Kidney (tissue), 14 donors: Measurements from ENCODE around the gene PHACTR3. TPM values are rescaled to one million over a fixed set of nuclear protein-coding genes. Genes with fewer than 3 reads are reported as not detected.

Source experiments
- DNase-seq, 5 donors: peaks; one replicate each; pipeline ENCODE4 v3.0.0-alpha.2; 2013 to 2020
- FAIRE-seq: peaks from 2 replicates; lab custom pipeline; 2012; peaks lifted over from hg19 to GRCh38; lab: Jason Lieb, UNC
- H3K27ac ChIP-seq, 2 donors: one replicate each; pipeline ENCODE4 v1.7.0; 2013; ENCODE audit warnings: low read depth in 2 of 2, low read length in 2 of 2, inconsistent platforms in 1 of 2
- H3K27me3 ChIP-seq: one replicate; pipeline ENCODE4 v1.7.1; 2013; ENCODE audit warnings: low read length, inconsistent platforms; ENCODE audit not compliant: control insufficient read depth, insufficient read depth
- H3K36me3 ChIP-seq, 3 donors: one replicate each; pipeline versions ENCODE4 v1.7.0 to v1.7.1; 2013; ENCODE audit warnings: low read length in 3 of 3, control low read depth in 1 of 3, inconsistent platforms in 1 of 3; ENCODE audit not compliant: insufficient read depth in 3 of 3, control insufficient read depth in 2 of 3
- H3K4me1 ChIP-seq, 3 donors: one replicate each; pipeline versions ENCODE4 v1.7.0 to v1.7.1; 2013; ENCODE audit warnings: low read length in 3 of 3, inconsistent platforms in 1 of 3, low read depth in 1 of 3; ENCODE audit not compliant: control insufficient read depth in 2 of 3, insufficient read depth in 2 of 3
- H3K4me3 ChIP-seq, 3 donors: one replicate each; pipeline versions ENCODE4 v1.7.0 to v1.8.1; 2013; ENCODE audit warnings: low read length in 3 of 3, control low read depth in 1 of 3, inconsistent platforms in 1 of 3
- H3K9ac ChIP-seq, 3 donors: one replicate each; pipeline versions ENCODE4 v1.7.0 to v1.7.1; 2013; ENCODE audit warnings: low read length in 3 of 3, control low read depth in 1 of 3, inconsistent platforms in 1 of 3
- H3K9me3 ChIP-seq, 3 donors: one replicate each; pipeline versions ENCODE4 v1.7.0 to v1.7.1; 2013; ENCODE audit warnings: low read length in 3 of 3, control low read depth in 1 of 3, inconsistent platforms in 1 of 3; ENCODE audit not compliant: control insufficient read depth in 2 of 3, insufficient read depth in 1 of 3
- intact Hi-C: fragments of 100-400 bp; cut with DNase I; formaldehyde crosslinking; loops from one replicate; pipeline ENCODE4 v1.11.1; 2022
- polyA plus RNA-seq: library from polyadenylated mRNA; stranded (reverse); fragments of 350-450 nt; fragmentation: Illumina TruSeq; extraction: RNeasy Lipid Tissue Mini Kit (QIAGEN cat#74804); gene quantifications from one replicate; pipeline ENCODE4 v1.2.3, GENCODE V29; 2014; ENCODE audit warnings: low read depth, low replicate concordance; ENCODE audit not compliant: insufficient read depth
- total RNA-seq: library from RNA; stranded (reverse); fragmentation: NEBNext Ultra II Directional; extraction: Animal tissue kit (Norgen Biotek cat#: 25700); gene quantifications from one replicate; pipeline ENCODE4 v1.2.1, GENCODE V29; 2021
- TF ChIP-seq, protein P1 (sequence below): IDR thresholded peaks from 3 replicates; pipeline ENCODE4 v1.5.1; 2012; ENCODE audit warnings: mild to moderate bottlenecking, moderate library complexity, borderline replicate concordance; ENCODE audit not compliant: insufficient read depth; ENCODE audit errors: extremely low read depth
- donor health status: control.
- donor health status: control.
- donor health status: control.
- donor health status: control.
- donor health status: control.
- donor health status: DM: yes; HTN: yes; CAD: no.
- donor health status: Normal renal cell carcinoma (clear cell type).

The PHACTR3 gene
- total and polyA plus RNA-seq, 2 donors from 2014 or later = 1.7 to 12.3 TPM

DNA sequence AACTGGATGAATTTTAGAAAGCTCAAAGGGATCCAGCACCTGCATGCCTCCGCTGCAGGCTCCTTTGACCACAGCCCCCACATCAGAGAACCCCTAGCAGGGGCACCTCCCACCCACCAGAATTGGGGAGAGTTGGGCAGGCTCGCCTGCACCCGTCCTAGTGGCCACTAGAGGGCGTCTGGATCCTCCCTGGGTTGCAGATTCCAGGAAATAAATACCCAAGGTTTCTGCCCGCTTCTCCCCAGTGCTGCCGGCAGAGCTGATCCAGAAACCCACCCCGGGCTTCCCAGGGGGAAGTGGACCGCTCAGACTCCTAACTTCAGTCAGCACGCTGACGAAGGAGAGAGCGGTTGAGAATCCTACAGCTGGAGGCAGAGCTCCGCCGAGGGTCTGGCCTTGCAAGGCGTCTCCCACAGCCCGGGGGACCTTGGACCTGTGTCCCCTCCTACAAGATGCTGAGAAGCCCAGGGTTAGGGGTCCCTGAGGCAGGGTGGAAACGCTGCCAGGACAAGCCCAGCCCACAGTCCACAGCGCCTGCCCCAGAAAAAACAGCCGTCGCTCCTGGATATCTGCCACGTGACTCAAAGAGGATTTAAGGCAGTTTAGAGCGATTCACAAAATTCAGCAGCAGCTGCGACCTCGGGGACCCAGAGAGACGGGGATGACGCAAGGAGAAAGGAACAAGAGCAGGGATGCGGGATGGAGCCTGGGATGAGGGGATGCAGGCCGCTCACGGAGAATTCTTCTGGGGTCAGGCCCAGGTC lies 32.6 kb upstream of the PHACTR3 start:
- intact Hi-C loops = no loop called here
- FAIRE-seq = no peak
- H3K27ac ChIP-seq = no peak overlapping the region
- H3K27me3 ChIP-seq = no peaks in the 10 kb centered on the region
- H3K4me1 ChIP-seq = no peaks in the 10 kb centered on the region
- no peaks in the 10 kb centered on the region for H3K36me3 ChIP-seq
- DNase-seq = peak in 4 of 5 donors; percentile 78 to 89 (median 84)
- H3K9ac ChIP-seq = no peak overlapping the region
- no peaks in the 10 kb centered on the region for H3K9me3 ChIP-seq
- H3K4me3 ChIP-seq = peak overlapping the region in 2 of 3 donors; percentile 6 to 37
- TF ChIP-seq, protein P1, sequence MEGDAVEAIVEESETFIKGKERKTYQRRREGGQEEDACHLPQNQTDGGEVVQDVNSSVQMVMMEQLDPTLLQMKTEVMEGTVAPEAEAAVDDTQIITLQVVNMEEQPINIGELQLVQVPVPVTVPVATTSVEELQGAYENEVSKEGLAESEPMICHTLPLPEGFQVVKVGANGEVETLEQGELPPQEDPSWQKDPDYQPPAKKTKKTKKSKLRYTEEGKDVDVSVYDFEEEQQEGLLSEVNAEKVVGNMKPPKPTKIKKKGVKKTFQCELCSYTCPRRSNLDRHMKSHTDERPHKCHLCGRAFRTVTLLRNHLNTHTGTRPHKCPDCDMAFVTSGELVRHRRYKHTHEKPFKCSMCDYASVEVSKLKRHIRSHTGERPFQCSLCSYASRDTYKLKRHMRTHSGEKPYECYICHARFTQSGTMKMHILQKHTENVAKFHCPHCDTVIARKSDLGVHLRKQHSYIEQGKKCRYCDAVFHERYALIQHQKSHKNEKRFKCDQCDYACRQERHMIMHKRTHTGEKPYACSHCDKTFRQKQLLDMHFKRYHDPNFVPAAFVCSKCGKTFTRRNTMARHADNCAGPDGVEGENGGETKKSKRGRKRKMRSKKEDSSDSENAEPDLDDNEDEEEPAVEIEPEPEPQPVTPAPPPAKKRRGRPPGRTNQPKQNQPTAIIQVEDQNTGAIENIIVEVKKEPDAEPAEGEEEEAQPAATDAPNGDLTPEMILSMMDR = peak; percentile 79

DNA sequence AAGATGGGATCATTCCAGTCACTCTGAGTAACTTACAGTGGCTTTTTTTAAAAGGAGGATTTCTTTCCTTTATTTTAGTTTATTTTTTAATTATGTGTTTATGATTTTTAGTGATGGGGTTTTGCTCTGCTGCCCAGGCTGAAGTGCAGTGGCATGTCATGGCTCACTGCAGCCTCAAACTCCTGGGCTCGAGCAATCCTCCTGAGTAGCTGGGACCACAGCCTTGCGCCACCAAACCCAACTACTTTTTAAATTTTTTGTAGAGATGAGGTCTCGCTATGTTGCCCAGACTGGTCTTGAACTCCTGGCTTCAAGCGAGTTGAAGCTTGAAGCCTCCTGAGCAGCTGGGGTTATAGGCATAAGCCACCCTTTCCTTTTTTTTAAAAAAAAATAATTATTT lies 31.8 kb upstream of the PHACTR3 start:
- Histone ChIP-seq H3K27ac (no peak overlapping the region), H3K4me3 (no peak overlapping the region), H3K9me3 (no peaks in the 10 kb centered on the region), H3K27me3 (no peaks in the 10 kb centered on the region), H3K4me1 (no peaks in the 10 kb centered on the region), H3K36me3 (no peaks in the 10 kb centered on the region), H3K9ac (no peak overlapping the region)
- intact Hi-C loops = no loop called here
- FAIRE-seq (no peak), DNase-seq (no peak)
- TF ChIP-seq, protein P1 = no peak

DNA sequence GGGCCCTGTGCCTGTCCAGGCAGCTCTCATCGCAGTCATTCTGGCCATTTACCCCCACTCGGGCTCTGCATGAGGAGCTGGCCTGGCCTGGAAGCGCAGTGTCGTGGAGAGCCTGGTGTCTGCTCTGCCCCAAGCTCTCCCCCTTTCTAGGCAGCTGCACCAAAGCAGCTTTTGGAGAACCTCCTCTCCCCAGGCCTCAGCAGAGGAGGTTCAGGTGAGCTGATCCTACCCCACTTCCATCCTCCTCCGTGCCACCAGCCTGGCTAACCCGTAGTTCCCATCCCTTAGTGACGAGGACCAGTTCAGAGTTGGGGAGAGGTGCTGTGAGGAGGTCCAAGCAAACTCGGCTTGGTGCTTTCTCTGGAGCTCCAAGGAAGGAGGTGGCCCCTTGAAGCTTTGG lies 30.5 kb upstream of the PHACTR3 start:
- H3K9ac ChIP-seq = no peak overlapping the region
- no peak overlapping the region for H3K4me3 ChIP-seq
- TF ChIP-seq, protein P1 = no peak
- no peaks in the 10 kb centered on the region for H3K4me1 ChIP-seq
- H3K36me3 ChIP-seq = no peaks in the 10 kb centered on the region
- intact Hi-C loops = no loop called here
- FAIRE-seq (no peak), DNase-seq (no peak)
- H3K27me3 ChIP-seq = no peaks in the 10 kb centered on the region
- no peaks in the 10 kb centered on the region for H3K9me3 ChIP-seq
- no peak overlapping the region for H3K27ac ChIP-seq
